HG03064 (cell line): ENCODE data around the gene SART3.
"Not testable (repeated sequence)": the region's sequence is repeated elsewhere in the genome, so short reads cannot be mapped to it uniquely, and the experiment has no call there.

Source experiments
- ATAC-seq: cut with Tn5 transposase; IDR thresholded peaks from one replicate; pipeline ENCODE4 v1.9.1; 2021; ENCODE audit warnings: low read depth; ENCODE audit not compliant: unreplicated experiment

Gene SART3

GRCh38 chr12:108597559-108598471, 36.8 kb upstream of the SART3 start, which contains the start of gene TMEM119:
Gene TMEM119, minus strand, starts transcription at chr12:108598084. Its CDS starts 5,701 bp downstream, at chr12:108592383.
- ATAC-seq = no peak

- no peak for ATAC-seq
Observed at GRCh38 chr12:108596854-108597558, 36.0 kb upstream of the SART3 start.

- no peak for ATAC-seq
Observed at GRCh38 chr12:108595711-108596647, 35.0 kb upstream of the SART3 start.

- no peak for ATAC-seq
Observed at GRCh38 chr12:108594960-108595710, 34.2 kb upstream of the SART3 start.

DNA sequence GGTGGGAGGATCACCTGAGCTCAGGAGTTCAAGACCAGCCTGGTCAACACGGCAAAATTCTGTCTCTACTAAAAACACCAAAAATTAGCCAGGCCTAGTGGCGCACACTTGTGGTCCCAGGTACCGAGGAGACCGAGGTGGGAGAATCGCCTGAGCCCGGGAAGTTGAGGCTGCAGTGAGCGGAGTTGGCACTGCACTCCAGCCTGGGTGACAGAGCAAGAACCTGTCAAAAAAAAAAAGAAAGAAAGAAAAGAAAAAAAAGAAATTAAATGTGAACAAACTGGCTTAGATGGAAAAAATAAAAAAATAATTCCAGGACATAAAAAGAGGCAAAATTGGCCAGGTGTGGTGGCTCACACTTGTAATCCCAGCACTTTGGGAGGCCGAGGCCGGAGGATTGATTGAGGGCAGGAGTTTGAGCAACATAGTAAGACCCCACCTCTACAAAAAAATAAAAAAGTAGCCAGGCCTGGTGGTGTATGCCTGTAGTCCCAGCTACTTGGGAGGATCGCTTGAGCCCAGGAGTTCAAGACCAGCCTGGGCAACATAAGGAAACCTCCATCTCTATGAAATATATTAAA, 33.4 kb upstream of the SART3 start:
- ATAC-seq = no peak

- ATAC-seq = no peak
Observed at GRCh38 chr12:108592033-108592909, 31.3 kb upstream of the SART3 start.

GRCh38 chr12:108591267-108591980, 30.5 kb upstream of the SART3 start:
- ATAC-seq = no peak

DNA sequence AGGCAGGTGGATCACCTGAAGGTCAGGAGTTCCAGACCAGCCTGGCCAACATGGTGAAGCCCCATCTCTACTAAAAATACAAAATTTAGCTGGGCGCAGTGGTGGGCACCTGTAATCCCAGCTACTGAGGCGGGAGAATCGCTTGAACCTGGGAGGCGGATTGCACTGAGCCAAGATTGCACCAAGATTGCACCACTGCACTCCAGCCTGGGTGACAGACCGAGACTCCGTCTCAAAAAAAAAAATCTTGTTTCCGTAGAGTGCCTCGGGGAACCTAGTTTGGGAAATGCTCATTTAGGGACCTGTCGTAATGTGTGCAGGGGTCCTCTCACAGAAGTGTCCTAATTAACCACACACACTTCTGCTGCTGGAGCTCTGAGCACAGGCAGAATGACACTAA, 29.5 kb upstream of the SART3 start:
- not testable (repeated sequence) for ATAC-seq

- no peak for ATAC-seq
Observed at GRCh38 chr12:108589840-108590229, 28.9 kb upstream of the SART3 start.

GRCh38 chr12:108589028-108589839, 28.3 kb upstream of the SART3 start:
- ATAC-seq = no peak

- no peak for ATAC-seq
Observed at GRCh38 chr12:108587826-108588225, 26.9 kb upstream of the SART3 start.

GRCh38 chr12:108586306-108586705, 25.3 kb upstream of the SART3 start:
- no peak for ATAC-seq

GRCh38 chr12:108585864-108586263, 24.9 kb upstream of the SART3 start:
- no peak for ATAC-seq

DNA sequence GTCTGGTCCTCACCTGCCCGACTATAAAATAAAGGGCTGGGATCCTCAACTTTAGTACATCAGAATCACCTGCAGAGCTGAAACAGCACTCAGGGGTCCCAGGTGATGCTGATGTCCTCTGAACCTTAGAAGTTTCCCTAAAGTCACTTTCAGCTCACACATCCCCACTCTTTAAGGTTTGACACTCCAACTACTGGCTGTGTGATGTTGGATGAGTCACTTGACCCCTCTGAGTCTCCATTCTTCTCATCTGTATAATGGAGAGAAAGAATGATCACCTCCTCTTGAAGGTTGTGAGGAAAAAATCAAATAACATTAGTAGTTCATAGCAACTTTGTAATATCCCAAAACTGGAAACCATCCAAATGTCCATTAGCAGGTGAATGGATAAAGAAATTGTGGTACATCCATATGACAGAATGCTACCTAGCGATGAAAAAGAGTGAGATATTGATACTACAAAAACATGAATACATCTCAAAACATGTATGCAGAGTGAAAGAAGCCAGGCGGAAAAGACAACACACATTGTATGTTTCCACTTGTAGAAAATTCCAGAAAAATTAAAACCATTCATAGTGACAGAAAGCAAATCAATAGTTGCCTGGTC, 23.6 kb upstream of the SART3 start:
- ATAC-seq = no peak

- ATAC-seq = no peak
Observed at GRCh38 chr12:108583991-108584390, 23.0 kb upstream of the SART3 start.

DNA sequence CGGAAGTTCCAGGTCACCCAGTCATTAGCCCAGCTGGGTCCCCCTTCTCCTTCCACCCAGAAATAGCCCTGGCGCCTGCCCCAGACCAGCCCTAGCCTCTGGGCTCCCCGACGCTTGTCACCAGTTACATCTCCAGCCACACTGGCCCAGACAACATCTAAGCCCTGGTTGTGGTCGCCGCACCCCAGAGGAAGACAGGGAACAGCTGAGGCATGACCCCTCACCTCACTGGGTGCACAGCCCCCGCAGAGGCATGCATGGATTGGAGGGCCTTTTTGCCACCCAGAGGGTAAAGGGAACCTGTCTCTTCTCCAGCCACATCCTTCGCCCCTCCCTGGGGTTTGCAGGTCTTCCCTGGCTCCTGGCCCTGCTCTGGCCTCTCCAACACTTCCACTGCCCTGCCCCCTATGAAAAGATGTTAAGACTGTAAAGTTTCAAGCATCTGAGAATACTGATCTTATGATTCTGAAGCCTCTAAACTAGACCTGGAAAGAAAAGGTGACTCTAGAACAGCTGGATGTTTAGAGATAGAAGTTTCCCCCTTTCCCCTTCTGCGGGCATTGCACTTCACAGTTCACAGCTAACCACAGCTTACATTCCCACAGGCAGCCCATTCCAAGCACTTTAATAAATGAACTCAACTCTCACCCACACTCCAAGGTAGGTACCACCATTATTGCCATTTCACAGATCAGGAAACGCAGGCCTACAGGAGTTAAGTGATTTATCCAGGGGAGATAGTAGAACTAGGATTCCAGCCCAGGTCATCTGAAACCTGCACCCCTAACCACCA, 22.2 kb upstream of the SART3 start:
- ATAC-seq = no peak
